Activated T-helper 2 cell treated with anti-CD3 and anti-CD28 coated beads, Interferon-gamma antibody, Interleukin-2, Interleukin-4, amounts not matched to agents 10 μg/mL and 5 μg/mL and 100 μg/mL, durations not matched to agents 14 hours and 24 hours and 36 hours (primary cell): ENCODE measurements around the gene PKP3. TPM values are rescaled to one million over a fixed set of nuclear protein-coding genes. Genes with fewer than 3 reads are reported as not detected.

Experiments
- DNase-seq: peaks from one replicate; pipeline ENCODE4 v3.0.0; 2021; ENCODE audit warnings: low spot score
- H3K27ac Mint-ChIP-seq: one replicate; pipeline ENCODE4 v1.8.0; 2021; ENCODE audit warnings: mixed read lengths
- H3K27me3 Mint-ChIP-seq: one replicate; pipeline ENCODE4 v1.8.0; 2021; ENCODE audit warnings: low read depth, mixed read lengths
- H3K36me3 Mint-ChIP-seq: one replicate; pipeline ENCODE4 v1.8.0; 2021; ENCODE audit warnings: low read depth, mixed read lengths
- H3K4me1 Mint-ChIP-seq: one replicate; pipeline ENCODE4 v1.8.0; 2021; ENCODE audit warnings: low read depth, mixed read lengths
- H3K4me3 Mint-ChIP-seq: one replicate; pipeline ENCODE4 v1.8.0; 2021; ENCODE audit warnings: low read depth, mild to moderate bottlenecking, moderate library complexity, mixed read lengths
- H3K9me3 Mint-ChIP-seq: one replicate; pipeline ENCODE4 v1.8.0; 2021; ENCODE audit warnings: mixed read lengths
- intact Hi-C: fragments of 100-400 bp; cut with micrococcal nuclease; formaldehyde crosslinking; loops from one replicate; pipeline ENCODE4 v1.15.1; 2023
- total RNA-seq: library from RNA; stranded (reverse); gene quantifications from 2 replicates; pipeline ENCODE4 v1.2.3, GENCODE V29; 2022

Gene PKP3
- total RNA-seq, 1 donor from 2014 or later: not detected

- Mint-ChIP-seq H3K4me3 (no peak overlapping the region), H3K27me3 (no peaks in the 10 kb centered on the region), H3K4me1 (peaks cover 22% of the 10 kb centered on the region), H3K36me3 (peaks cover 28% of the 10 kb centered on the region), H3K9me3 (no peaks in the 10 kb centered on the region), H3K27ac (no peak overlapping the region)
- intact Hi-C loops: no loop called here
- no peak for DNase-seq
Observed at GRCh38 chr11:452203-452744, 58.3 kb downstream of the PKP3 start.

GRCh38 chr11:452916-453527, 59.0 kb downstream of the PKP3 start:
- Mint-ChIP-seq H3K9me3 (no peaks in the 10 kb centered on the region), H3K4me1 (peaks cover 28% of the 10 kb centered on the region), H3K36me3 (peaks cover 31% of the 10 kb centered on the region), H3K4me3 (peak overlapping the region; percentile 26), H3K27me3 (no peaks in the 10 kb centered on the region), H3K27ac (no peak overlapping the region)
- intact Hi-C loops: no loop called here
- no peak for DNase-seq

GRCh38 chr11:453564-453963, 59.6 kb downstream of the PKP3 start:
- no peaks in the 10 kb centered on the region for H3K9me3 Mint-ChIP-seq
- H3K4me1 Mint-ChIP-seq: peaks cover 27% of the 10 kb centered on the region
- no peaks in the 10 kb centered on the region for H3K27me3 Mint-ChIP-seq
- peaks cover 31% of the 10 kb centered on the region for H3K36me3 Mint-ChIP-seq
- intact Hi-C loops: no loop called here
- H3K4me3 Mint-ChIP-seq: no peak overlapping the region
- DNase-seq: no peak
- H3K27ac Mint-ChIP-seq: no peak overlapping the region

GRCh38 chr11:454043-454442, 60.0 kb downstream of the PKP3 start:
- H3K27me3 Mint-ChIP-seq: no peaks in the 10 kb centered on the region
- no peak overlapping the region for H3K27ac Mint-ChIP-seq
- H3K9me3 Mint-ChIP-seq: no peaks in the 10 kb centered on the region
- no peak overlapping the region for H3K4me3 Mint-ChIP-seq
- no peak for DNase-seq
- intact Hi-C loops: no loop called here
- peaks cover 24% of the 10 kb centered on the region for H3K4me1 Mint-ChIP-seq
- peaks cover 31% of the 10 kb centered on the region for H3K36me3 Mint-ChIP-seq

Other genes with a start within 250 kb of the PKP3 start
- not detected in 2 replicates for gene SCGB1C1, start 201.1 kb upstream of the PKP3 start, total RNA-seq
- 43.7 and 46.3 TPM in 2 replicates for gene BET1L, start 186.8 kb upstream of the PKP3 start, total RNA-seq
- 109 and 110 TPM in 2 replicates for gene RIC8A, start 186.5 kb upstream of the PKP3 start, total RNA-seq
- gene SIRT3, start 157.9 kb upstream of the PKP3 start, total RNA-seq: 17.0 and 17.3 TPM in 2 replicates
- gene PSMD13, start 157.2 kb upstream of the PKP3 start, total RNA-seq: 255 and 258 TPM in 2 replicates
- gene NLRP6, start 115.8 kb upstream of the PKP3 start, total RNA-seq: 0.97 and 1.1 TPM in 2 replicates
- 62.0 and 62.8 TPM in 2 replicates for gene PGGHG, start 105.1 kb upstream of the PKP3 start, total RNA-seq
- gene IFITM5, start 94.7 kb upstream of the PKP3 start, total RNA-seq: not detected in 2 replicates
- gene IFITM2, start 86.4 kb upstream of the PKP3 start, total RNA-seq: 680 and 689 TPM in 2 replicates
- 256 and 260 TPM in 2 replicates for gene IFITM1, start 80.2 kb upstream of the PKP3 start, total RNA-seq
- gene IFITM3, start 73.3 kb upstream of the PKP3 start, total RNA-seq: 3.5 and 3.7 TPM in 2 replicates
- gene B4GALNT4, start 24.7 kb upstream of the PKP3 start, total RNA-seq: 1.5 and 2.9 TPM in 2 replicates
- gene SIGIRR, start 20.8 kb downstream of the PKP3 start, total RNA-seq: 41.5 and 53.4 TPM in 2 replicates
- 35.4 and 36.9 TPM in 2 replicates for gene ANO9, start 47.8 kb downstream of the PKP3 start, total RNA-seq
- gene PTDSS2, start 56.1 kb downstream of the PKP3 start, total RNA-seq: 32.1 and 34.4 TPM in 2 replicates
- gene RNH1, start 113.0 kb downstream of the PKP3 start, total RNA-seq: 126 and 127 TPM in 2 replicates
- gene HRAS, start 141.4 kb downstream of the PKP3 start, total RNA-seq: 70.5 and 71.5 TPM in 2 replicates
- gene LRRC56, start 143.3 kb downstream of the PKP3 start, total RNA-seq: 1.3 and 2.2 TPM in 2 replicates
- gene LMNTD2, start 166.5 kb downstream of the PKP3 start, total RNA-seq: 1.1 and 1.3 TPM in 2 replicates
- gene RASSF7, start 166.8 kb downstream of the PKP3 start, total RNA-seq: 19.6 and 20.3 TPM in 2 replicates
- gene PHRF1, start 182.3 kb downstream of the PKP3 start, total RNA-seq: 53.7 and 54.0 TPM in 2 replicates
- gene IRF7, start 221.7 kb downstream of the PKP3 start, total RNA-seq: 26.8 and 30.3 TPM in 2 replicates
- gene CDHR5, start 230.7 kb downstream of the PKP3 start, total RNA-seq: not detected in 2 replicates
- not detected in 2 replicates for gene SCT, start 233.0 kb downstream of the PKP3 start, total RNA-seq
- 0.18 and 0.30 TPM in 2 replicates for gene DRD4, start 243.1 kb downstream of the PKP3 start, total RNA-seq